RWPE2 (cell line): ENCODE results near the gene WAPL.

Experiments used
- ATAC-seq: fragments of 200-7000 bp; cut with Tn5 transposase; 3 replicates; pipeline ENCODE4 v1.9.1; 2021; ENCODE audit warnings: low read depth
- DNase-seq: peaks from one replicate; pipeline ENCODE4 v3.0.0-alpha.2; 2020; ENCODE audit warnings: low spot score
- H3K27ac ChIP-seq: fragments of 450-650 bp; 2 replicates; pipeline ENCODE4 v1.5.1; 2017; ENCODE audit warnings: mild to moderate bottlenecking; ENCODE audit not compliant: poor library complexity, severe bottlenecking
- H3K27me3 ChIP-seq: fragments of 250-450 bp; sonication (Bioruptor Pico); 2 replicates; pipeline ENCODE4 v1.5.1; 2021; ENCODE audit warnings: mild to moderate bottlenecking, moderate library complexity; ENCODE audit not compliant: insufficient read depth, poor library complexity, severe bottlenecking
- H3K36me3 ChIP-seq: fragments of 250-450 bp; sonication (Bioruptor Pico); 2 replicates; pipeline ENCODE4 v1.5.1; 2020; ENCODE audit warnings: low read depth, mild to moderate bottlenecking, moderate library complexity
- H3K4me1 ChIP-seq: fragments of 250-450 bp; sonication (Bioruptor Pico); 2 replicates; pipeline ENCODE4 v1.5.1; 2021; ENCODE audit warnings: mild to moderate bottlenecking, moderate library complexity; ENCODE audit not compliant: insufficient read depth, poor library complexity, severe bottlenecking
- H3K4me3 ChIP-seq: fragments of 250-450 bp; sonication (Bioruptor Pico); 2 replicates; pipeline ENCODE4 v1.5.1; 2021; ENCODE audit warnings: mild to moderate bottlenecking, moderate library complexity; ENCODE audit not compliant: severe bottlenecking
- H3K9me3 ChIP-seq: fragments of 250-450 bp; sonication (Bioruptor Pico); 2 replicates; pipeline ENCODE4 v1.5.1; 2021; ENCODE audit warnings: mild to moderate bottlenecking, moderate library complexity; ENCODE audit not compliant: severe bottlenecking
- TF ChIP-seq, protein P1 (sequence below): fragments of 450-650 bp; IDR thresholded peaks from one replicate; pipeline ENCODE4 v1.5.1; 2017; ENCODE audit warnings: mild to moderate bottlenecking, moderate library complexity; ENCODE audit not compliant: poor library complexity, severe bottlenecking

The WAPL gene

DNA sequence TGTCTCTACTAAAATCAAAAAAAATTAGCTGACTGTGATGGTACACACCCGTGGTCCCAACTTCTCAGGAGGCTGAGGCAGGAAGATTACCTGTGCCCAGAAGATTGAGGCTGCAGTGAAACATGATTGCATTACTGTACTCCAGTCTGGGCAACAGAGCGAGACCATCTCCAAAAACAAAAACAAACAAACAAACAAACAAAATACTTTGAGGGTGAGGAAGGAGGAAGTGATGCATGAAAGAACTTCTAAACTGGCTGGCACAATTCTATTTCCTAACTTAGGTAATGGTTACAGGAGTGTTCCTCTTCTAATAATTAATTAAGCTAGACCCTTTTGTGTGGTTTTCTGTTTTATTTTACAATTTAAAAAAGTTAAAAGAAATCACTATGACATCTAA, 15.5 kb downstream of the WAPL start:
- no peak overlapping the region for H3K27ac ChIP-seq
- H3K9me3 ChIP-seq, result no peaks in the 10 kb centered on the region
- ATAC-seq (no peak), DNase-seq (no peak)
- H3K4me3 ChIP-seq, result no peak overlapping the region
- TF ChIP-seq, protein P1, sequence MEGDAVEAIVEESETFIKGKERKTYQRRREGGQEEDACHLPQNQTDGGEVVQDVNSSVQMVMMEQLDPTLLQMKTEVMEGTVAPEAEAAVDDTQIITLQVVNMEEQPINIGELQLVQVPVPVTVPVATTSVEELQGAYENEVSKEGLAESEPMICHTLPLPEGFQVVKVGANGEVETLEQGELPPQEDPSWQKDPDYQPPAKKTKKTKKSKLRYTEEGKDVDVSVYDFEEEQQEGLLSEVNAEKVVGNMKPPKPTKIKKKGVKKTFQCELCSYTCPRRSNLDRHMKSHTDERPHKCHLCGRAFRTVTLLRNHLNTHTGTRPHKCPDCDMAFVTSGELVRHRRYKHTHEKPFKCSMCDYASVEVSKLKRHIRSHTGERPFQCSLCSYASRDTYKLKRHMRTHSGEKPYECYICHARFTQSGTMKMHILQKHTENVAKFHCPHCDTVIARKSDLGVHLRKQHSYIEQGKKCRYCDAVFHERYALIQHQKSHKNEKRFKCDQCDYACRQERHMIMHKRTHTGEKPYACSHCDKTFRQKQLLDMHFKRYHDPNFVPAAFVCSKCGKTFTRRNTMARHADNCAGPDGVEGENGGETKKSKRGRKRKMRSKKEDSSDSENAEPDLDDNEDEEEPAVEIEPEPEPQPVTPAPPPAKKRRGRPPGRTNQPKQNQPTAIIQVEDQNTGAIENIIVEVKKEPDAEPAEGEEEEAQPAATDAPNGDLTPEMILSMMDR, result no peak
- no peaks in the 10 kb centered on the region for H3K27me3 ChIP-seq
- H3K4me1 ChIP-seq, result no peaks in the 10 kb centered on the region
- peaks cover 60% of the 10 kb centered on the region for H3K36me3 ChIP-seq

GRCh38 chr10:86504510-86504909, 17.1 kb downstream of the WAPL start:
- ATAC-seq (no peak), DNase-seq (no peak)
- no peak overlapping the region for H3K4me3 ChIP-seq
- TF ChIP-seq, protein P1, result no peak
- H3K36me3 ChIP-seq, result peaks cover 64% of the 10 kb centered on the region
- H3K4me1 ChIP-seq, result no peaks in the 10 kb centered on the region
- H3K9me3 ChIP-seq, result no peaks in the 10 kb centered on the region
- H3K27me3 ChIP-seq, result no peaks in the 10 kb centered on the region
- no peak overlapping the region for H3K27ac ChIP-seq

DNA sequence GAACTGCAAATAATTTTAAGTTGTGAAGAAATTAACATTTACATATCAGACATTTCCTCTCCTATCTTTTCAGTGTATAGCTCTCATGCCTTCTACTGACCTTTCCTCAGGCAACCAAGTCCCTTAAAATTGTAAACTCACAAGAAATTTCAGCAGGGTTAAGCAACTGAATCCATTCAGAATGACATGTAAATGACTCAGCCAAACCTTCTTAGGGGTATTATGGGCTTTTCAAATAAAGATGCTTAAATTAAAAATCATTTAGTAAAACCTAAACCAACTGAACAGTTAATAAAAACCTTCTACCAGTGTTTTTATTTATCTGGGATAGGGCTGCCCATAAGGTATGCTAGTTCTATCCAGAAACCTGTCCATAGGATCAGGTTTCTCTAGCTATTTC, 20.7 kb downstream of the WAPL start:
- no peak; the same call in 2 of the 3 replicates for ATAC-seq
- no peaks in the 10 kb centered on the region for H3K4me1 ChIP-seq
- H3K27ac ChIP-seq, result no peak overlapping the region
- no peaks in the 10 kb centered on the region for H3K9me3 ChIP-seq
- H3K27me3 ChIP-seq, result no peaks in the 10 kb centered on the region
- H3K36me3 ChIP-seq, result peaks cover 80% of the 10 kb centered on the region
- DNase-seq, result no peak
- no peak overlapping the region for H3K4me3 ChIP-seq
- TF ChIP-seq, protein P1, result no peak

DNA sequence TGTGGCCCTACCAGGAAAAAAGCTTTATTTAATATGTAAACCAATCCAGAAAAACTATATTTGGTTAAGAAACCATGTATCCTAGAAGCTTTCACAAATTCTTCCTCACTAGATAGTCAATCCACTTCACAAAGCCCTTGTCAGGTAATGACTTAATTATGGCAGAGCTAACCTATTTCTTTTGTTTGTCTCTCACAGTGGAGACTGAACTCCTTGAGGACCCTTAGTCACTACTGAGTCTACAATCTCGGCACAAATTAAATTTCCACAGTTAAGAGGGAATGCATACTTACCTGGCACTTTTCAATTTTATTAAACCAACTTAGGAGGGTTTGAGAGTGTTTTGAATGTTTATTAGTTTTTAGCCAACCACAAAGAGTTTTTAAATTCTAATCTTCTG, 23.0 kb downstream of the WAPL start:
- DNase-seq (no peak), ATAC-seq (no peak)
- H3K27me3 ChIP-seq, result no peaks in the 10 kb centered on the region
- H3K36me3 ChIP-seq, result peaks cover 91% of the 10 kb centered on the region
- H3K4me3 ChIP-seq, result no peak overlapping the region
- H3K4me1 ChIP-seq, result no peaks in the 10 kb centered on the region
- no peak overlapping the region for H3K27ac ChIP-seq
- TF ChIP-seq, protein P1, result no peak
- H3K9me3 ChIP-seq, result no peaks in the 10 kb centered on the region

DNA sequence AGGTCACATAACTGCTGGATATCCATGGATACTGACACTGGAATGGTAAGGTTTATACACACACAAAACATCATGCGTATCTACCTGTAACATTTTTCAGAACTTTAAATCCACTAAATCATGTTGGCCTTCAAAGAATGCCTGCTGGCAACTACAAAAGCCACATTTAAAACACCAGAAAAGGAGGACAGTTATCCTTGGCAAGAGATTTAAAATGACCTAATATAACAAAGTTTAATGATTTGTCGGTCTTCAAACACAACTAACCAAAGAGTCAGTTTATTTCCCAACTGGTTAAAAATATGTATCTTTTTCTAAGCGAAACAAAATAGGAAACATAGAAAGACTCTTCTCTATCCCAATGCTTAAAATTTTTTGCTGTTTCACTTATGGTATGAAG, 24.0 kb downstream of the WAPL start:
- peaks cover 88% of the 10 kb centered on the region for H3K36me3 ChIP-seq
- TF ChIP-seq, protein P1, result no peak
- no peaks in the 10 kb centered on the region for H3K9me3 ChIP-seq
- H3K27me3 ChIP-seq, result no peaks in the 10 kb centered on the region
- ATAC-seq, result no peak
- H3K4me3 ChIP-seq, result no peak overlapping the region
- no peak for DNase-seq
- no peak overlapping the region for H3K27ac ChIP-seq
- H3K4me1 ChIP-seq, result no peaks in the 10 kb centered on the region
